NK-92 (cell line): ENCODE measurements around the gene PPM1J.

Experiments used
- DNase-seq: peaks from one replicate; lab custom pipeline; 2025; ENCODE audit not compliant: unreplicated experiment; lab: John Stamatoyannopoulos, UW

Gene PPM1J

GRCh38 chr1:112688781-112689193 lies 26.3 kb downstream of the PPM1J start:
- no peak for DNase-seq

DNA sequence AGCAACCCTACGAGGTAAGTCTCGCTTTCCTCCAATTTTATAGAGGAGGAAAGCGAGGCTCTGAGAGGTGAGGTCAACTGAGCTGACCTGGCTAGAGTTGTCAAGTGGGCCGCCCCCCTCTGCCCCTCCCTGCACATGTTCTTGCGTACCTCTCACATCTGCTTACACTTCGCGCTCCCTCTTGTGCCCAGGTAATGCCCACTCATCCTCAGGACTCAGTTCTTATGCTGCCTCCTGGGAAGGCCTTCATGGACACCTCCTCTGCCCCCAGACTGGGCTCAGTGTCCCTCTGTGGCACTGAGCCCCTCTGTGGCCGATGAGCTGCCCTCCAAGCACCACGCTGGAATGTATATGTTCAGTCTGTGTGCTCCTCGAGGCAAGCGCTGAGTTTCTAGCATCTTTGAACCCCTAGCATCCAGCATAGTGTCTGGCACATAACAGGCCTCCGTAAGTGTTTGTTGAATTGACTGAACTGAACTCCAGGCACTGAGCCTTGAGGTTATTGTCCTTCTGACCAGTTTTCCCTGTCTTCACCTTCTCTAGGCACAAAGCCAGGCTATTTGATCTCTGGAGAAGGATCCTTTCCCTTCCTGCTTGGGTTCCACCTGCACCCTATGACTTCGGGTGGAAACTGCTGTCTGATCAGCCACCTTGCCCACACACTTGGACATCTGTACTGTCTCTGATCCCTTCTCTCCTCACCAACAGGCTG lies 27.2 kb downstream of the PPM1J start:
- no peak for DNase-seq

GRCh38 chr1:112687361-112687760 lies 27.8 kb downstream of the PPM1J start:
- no peak for DNase-seq

DNA sequence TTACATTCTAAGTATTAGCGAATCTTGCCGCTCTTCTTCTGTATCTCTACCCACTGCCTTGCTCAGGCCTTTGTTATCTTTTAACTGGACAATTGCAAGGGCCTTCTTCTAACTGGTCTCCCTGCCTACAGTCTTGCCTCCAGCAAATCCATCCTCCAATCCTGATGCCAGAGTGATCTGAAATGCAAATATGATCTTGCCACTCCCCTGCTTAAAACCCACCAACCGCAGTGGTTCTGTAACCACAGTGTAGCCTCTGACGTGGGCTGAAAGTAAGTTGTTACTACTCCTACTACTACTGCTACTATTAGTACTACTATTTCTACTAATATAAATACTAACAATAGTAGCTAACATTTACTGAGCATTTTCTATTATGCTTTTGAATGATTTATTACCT lies 28.3 kb downstream of the PPM1J start:
- no peak for DNase-seq

- DNase-seq = no peak
Observed at GRCh38 chr1:112686417-112686816, 28.7 kb downstream of the PPM1J start.

DNA sequence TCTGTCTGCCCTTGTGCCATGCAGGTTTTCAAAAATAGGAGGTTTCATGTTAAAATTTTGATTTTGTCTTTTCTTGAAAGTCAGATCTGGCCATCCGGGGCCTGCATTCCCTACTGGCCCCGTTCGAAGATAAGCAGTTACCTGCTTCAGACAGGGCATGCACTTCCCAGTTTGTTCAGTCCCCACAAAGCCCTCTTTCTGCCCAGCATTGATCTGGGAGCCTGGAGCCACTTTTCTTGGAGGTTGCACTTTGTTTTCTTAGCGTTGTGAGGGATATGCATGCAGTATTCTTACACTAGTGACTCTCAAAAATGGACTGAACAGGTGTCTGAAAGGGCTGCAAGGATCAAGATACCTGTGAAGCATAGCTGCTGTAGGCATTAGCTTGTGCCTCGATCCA lies 29.2 kb downstream of the PPM1J start:
- DNase-seq = no peak

DNA sequence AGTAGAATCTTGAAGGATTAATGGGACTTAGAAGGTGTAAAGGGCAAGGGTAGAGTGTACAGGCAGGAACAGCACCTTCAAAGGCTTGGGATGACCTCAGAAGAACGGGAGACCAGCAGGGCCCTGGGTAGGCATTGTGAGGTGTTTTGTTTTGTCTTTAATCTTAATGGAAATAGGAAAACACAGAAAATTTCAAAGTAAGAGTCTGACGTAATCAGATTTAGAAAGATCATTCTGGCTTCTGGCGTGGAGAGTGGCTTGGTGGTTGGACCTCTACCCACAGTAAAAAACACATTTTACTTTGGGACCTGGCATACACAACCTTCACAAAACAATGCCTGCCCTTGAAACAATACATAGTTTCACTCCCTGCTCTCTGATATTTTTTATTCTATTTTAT lies 36.5 kb downstream of the PPM1J start:
- no peak for DNase-seq

DNA sequence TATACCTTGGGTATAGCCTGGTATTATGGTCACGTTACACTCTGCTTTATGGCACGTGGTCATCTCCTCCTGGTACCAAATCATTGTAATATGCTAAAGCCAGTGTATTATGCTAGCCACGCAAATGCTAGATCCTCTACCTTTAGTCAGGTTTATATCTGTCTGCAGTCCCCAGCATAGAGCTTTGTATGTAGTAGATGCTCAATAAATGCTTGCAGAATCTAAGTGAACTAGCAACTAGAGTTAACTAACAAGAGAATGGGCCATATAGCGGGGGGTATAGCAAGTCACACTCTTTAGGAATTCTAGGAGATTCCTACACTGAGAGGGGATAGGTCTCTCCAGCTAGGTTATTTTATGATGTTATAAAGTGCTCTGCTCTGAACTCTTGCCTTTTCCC lies 37.6 kb downstream of the PPM1J start:
- no peak for DNase-seq

DNA sequence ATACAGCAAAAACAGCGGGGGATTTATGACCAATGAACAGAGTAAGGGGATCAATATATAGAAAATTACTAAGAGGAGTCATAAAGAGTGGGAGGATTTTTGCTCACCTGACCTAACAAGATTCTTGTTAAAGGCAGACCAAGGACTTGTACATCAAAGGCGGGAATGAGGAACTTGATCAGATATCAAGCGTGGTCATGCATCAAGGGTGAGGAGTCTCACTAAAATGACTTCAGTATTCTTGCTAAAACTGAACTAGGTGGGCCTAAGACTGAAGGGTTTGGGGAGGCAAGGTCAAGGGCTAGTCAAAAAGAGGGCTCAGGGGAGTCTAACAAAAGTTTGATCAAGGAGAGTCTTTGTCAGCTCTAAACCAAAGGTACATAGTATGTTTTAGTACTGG lies 38.6 kb downstream of the PPM1J start:
- no peak for DNase-seq

GRCh38 chr1:112675728-112676381 lies 39.3 kb downstream of the PPM1J start:
- no peak for DNase-seq

GRCh38 chr1:112674986-112675727 lies 40.0 kb downstream of the PPM1J start:
- DNase-seq = no peak

- no peak for DNase-seq
Observed at GRCh38 chr1:112674440-112674985, 40.6 kb downstream of the PPM1J start, which contains the start of gene MOV10. TSS of gene MOV10 (plus strand) at chr1:112674659. CDS start at chr1:112674913, 254 bp downstream.

- no peak for DNase-seq
Observed at GRCh38 chr1:112673592-112674439, 41.3 kb downstream of the PPM1J start.

GRCh38 chr1:112672842-112673241 lies 42.3 kb downstream of the PPM1J start:
- no peak for DNase-seq

- no peak for DNase-seq
Observed at GRCh38 chr1:112672009-112672408, 43.1 kb downstream of the PPM1J start.

DNA sequence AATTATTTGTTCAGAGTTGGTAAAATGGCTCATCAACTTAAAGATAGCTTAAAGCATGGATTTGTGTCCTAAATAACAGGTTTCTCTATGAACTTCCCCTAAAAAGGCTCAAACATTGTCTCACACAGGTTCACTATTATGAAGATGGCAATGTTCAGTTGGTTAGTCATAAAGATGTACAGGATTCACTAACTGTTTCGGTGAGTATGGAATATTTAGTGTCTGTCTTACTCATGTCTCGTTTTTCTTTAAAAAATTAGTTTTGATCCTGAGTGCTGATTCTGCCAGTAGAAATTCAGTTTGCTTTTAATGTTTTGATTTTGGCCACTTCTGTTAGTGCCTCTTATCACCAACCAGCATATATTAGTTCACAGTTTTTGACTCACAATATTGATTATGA lies 48.2 kb downstream of the PPM1J start:
- DNase-seq = no peak

- DNase-seq = no peak
Observed at GRCh38 chr1:112665857-112666256, 49.3 kb downstream of the PPM1J start.
